ENCODE results near the gene TSC22D4.
A peak's percentile ranks its signal among the peaks of the same experiment; 100 is the strongest.
"Not testable (repeated sequence)": the region's sequence is repeated elsewhere in the genome, so short reads cannot be mapped to it uniquely, and the experiment has no call there.

Gene TSC22D4

DNA sequence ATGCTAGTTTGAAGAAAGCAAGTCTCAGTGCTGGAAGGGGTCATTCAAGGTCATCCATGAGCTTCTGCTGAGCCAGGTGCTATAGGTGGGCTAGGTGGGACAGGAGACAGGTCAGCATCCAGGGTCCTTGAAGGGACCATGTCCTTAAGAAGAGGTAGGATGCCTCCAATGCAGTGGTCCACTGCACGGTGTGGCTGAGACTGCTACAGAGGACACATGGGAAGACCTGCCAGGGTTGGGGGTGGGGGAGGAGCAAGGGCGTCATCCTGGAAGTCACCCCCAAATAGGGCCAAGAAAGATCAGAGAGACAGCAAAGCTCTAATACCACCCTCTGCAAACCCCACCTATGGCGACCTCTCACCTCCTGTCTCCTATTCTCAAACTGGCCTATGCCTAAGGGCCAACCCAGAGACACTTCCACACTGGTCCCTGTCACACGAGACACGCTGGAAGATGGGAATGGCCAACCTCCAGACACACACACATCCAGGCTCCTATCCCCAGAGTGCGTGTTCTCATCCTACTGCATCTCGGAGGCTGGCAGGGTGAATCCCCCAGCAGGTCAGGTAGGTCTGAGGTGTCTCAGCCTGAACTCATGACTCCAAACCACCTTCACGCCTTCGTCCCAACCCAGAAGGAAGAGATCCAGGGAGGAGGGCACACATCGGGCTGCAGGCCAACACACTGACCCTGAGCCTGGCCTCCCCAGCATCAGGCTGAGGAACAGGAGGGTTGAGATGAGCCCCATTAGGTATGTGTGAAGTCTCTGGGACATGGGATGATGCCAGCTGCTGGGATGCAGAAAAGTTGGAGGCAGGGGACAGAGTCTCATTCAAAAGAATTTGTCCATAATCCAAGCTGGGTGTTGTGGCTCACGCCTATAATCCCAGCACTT lies 37.1 kb downstream of the TSC22D4 start:
- no peak for DNase-seq

DNA sequence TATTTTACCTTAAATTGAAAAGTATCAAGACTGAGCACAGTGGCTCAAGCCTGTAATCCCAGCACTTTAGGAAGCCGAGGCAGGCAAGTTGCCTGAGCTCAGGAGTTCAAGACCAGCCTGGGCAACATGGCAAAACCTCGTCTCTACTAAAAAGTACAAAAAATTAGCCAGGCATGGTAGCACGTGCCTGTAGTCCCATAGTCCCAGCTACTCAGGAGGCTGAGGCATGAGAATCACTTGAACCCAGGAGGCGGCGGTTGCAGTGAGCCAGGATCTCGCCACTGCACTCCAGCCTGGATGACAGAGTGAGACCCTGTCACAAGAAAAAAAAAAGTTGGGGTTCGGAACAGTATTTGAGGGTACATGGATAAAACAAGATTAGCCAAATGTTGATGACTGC lies 39.8 kb downstream of the TSC22D4 start:
- DNase-seq, result not testable (repeated sequence)

DNA sequence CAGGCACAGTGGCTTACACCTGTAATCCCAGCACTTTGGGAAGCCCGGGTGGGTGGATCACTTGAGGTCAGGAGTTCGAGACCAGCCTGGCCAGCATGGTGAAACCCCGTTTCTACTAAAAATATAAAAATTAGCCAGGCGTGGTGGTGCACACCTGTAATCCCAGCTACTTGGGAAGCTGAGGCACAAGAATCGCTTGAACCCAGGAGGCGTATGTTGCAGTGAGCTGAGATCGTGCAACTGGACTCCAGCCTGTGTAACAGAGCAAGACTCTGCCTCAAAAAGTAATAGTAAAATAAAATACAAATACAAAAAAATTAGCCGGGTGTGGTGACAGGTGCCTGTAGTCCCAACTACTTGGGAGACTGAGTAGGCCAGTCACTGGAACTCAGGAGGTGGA lies 40.3 kb downstream of the TSC22D4 start:
- DNase-seq, result not testable (repeated sequence)

DNA sequence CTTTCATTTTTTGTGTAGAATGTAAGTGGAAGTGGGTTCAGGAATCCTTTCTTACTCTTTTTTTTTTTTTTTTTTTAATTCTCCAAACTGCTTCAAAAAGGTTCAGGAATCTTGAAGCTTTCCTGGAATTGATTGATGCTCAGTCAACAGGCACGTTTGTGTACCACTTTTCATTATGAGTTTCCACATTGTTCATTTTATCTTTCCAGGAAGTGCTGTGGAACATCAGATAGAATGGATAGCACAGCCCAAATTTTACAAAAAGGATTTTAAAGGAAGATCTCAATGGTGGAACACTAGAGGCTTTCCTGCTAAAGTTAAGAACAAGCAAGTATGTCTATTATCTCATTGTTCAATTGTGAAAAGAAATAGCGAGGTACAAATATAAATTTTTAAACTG lies 40.8 kb downstream of the TSC22D4 start:
- no peak for DNase-seq

DNA sequence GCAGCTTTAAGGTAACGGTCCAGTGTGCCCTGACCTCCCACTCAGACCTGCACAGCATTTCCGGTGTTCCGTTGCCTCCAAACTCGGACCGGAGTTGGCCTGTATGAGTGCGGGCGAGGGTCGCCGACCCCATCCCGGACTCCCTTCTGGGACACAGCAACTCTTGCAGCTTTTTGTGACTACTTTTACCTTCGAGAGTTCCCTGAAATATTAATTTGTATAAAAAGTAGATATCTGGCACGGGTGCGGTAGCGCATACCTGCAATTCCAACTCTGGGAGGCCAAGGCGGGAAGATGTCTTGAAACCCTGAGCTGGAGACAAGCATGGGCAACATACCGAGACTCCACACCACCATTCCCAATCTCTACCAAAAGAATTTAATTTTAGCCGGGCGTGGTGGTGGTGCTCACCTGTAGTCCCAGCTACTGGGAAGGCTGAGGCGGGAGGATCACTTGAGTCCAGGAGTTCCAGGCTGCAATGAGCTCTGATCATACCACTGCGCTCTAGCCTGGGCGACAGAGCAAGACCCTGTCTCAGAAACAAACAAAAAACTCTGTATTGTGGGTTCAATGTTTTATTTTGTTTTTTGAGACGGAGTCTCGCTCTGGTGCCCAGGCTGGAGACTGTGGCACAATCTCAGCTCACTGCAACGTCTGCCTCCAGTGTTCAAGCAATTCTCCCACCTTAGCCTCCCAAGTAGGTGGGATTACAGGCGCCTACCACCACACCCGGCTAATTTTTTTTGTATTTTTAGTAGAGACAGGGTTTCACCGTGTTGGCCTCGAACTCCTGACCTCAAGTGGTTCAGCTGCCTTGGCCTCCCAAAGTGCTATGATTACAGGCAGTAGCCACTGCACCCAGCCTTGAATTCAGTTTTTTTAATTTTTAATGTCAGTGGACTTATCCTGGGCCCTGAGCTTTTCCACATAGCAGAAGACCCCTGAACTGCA lies 41.6 kb downstream of the TSC22D4 start:
- no peak for DNase-seq

DNA sequence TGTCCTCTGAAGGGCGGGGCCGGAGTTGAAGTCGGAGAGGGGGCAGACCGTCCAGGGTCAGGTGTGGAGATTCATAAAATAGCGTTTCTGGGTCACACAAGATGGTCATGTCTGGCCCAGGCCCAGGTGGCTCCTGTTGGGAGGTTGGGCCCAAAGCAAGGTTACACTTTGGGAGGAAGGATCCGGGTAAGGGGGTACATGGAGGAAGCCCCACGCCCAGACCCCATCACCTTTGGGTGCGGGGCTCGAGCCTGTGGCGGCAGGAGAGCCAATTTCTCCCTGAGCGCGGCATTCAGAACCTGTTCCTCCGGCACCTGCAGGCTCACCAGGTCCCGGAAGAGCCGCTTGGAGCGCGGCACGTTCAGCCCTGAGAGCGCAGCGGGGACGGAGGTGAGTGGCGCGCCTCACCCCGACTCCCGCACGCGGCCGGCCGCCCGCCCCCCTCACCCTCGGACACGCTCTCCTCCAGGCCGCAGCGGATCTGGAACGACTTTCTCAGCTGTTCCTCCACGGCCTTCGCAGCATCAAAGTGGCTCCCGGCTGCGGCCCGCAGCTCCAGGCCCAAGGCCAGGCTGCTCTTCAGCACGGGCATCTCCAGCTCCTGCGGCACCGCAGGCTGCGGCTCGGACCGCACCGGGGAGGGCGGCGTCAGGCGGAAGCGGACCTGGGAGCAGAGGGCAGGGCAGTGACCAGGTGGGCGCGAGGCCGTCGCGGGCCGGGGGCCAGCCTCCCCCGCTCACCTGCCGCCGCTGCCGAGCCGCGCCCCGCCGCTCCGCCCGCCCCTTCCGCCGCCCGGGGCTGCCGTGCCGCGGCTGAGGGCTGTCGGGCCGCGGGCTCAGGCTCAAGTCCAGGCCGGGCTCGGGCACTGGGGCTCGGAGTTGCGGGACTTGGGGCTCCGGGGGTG lies 43.4 kb downstream of the TSC22D4 start:
- DNase-seq, result peak; percentile 55

DNA sequence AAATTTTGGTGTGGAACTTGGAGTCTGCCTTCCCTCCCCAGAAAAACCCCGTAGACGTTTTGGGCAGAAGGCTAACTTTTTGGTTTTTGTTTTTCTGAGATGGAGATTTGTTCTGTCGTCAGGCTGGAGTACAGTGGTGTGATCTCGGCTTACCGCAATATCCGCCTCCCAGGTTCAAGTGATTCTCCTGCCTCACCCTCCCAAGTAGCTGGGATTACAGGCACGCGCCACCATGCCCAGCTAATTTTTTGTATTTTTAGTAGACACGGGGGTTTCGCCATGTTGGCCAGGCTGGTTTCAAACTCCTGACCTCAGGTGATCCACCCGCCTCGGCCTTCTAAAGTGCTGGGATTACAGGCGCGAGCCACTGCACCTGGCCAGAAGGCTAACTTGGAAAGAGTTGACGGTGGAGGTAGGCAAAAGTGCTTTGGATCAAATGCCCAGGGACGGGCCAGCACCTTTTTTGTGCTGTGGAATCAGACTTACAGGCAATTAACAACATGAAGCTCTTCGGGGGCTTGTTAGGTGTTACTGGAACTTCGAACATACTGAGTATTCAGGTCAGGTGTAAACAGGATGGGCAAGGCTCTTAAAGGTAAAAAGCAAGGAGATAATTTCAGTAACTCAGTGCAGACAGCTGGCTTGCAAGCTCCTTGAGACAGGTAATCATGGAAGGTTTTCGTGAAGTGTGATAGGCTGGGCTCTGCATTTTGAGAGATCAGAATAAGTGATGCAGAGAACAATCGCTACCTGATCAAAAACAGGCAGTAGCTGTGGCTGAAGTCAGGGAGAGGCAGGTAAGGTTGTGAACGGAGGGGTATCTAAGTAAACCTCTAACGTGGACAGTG lies 44.5 kb downstream of the TSC22D4 start:
- DNase-seq, result no peak

DNA sequence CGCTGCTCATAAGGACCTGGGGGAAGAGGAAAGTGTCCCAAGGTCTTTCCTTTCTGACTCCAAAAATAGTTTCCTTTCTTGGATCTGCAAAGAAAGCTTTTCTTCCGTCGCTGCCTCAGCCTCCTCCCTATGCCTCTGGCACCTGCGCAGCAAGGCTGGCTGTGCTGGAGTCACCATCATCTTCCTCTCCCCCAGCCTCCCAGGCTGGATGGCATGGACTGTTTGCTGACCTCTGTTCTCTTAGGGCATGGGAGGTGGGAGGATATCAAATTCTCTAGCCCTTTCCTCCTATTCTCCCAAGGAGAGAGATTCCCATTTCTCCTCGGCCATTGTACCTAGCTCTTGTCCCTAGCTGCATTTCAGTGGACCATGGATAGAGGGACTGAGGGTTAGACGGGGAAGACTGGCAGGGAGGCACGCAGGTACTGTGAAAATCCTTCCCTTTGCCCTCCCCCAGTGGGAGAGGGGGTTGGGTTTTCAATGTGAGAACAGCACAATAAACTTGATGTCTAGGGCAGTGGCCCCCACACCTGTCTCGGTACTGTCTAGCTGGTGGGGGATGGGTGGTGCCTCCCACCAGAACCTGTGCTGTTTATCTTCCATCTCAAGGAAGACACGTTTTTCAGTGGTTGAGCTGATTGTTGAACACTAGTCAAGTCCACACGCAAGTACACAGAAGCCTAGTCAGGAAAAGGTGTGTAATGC lies 45.3 kb downstream of the TSC22D4 start:
- DNase-seq, result no peak

DNA sequence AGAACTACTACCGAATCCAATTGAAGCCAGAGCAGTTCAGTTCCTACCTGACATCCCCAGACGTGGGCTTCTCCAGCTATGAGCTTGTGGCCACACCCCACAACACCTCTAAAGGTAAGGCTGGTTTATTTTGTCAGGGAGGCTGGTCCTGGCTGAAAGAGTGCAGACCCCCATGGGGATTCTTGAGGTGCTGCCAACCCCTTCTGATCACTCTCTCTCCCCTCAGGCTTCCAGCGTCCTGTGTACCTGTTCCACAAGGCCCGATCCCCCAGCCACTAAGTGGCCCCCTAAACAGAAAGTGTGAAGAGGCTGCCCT lies 45.8 kb downstream of the TSC22D4 start:
- no peak for DNase-seq

DNA sequence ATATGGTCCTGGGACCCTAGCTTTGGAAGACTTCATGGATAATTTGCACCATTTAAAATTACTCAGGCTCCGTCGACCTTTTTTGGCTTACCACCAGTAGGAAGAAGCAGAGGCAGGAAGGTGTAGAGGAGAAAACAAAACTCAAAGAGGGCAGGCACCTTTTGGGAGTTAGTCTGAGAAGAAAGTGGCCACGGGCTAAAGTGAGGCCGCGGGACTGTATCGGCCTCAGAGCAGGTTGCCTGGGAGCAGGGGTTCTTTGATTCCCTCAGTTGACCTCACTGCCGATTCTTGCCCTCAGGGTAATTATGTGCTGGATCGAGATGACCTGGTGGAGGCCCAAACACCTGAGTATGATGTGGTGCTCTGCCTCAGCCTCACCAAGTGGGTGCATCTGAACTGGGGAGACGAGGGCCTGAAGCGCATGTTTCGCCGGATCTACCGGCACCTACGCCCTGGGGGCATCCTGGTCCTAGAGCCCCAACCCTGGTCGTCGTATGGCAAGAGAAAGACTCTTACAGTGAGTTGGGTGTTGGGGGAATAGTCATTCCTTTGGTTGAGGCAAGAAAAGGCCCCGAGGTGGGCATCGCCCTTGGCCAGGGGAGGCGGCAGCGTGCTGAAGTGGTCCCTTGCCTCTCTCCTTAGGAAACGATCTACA lies 46.3 kb downstream of the TSC22D4 start:
- no peak for DNase-seq

DNA sequence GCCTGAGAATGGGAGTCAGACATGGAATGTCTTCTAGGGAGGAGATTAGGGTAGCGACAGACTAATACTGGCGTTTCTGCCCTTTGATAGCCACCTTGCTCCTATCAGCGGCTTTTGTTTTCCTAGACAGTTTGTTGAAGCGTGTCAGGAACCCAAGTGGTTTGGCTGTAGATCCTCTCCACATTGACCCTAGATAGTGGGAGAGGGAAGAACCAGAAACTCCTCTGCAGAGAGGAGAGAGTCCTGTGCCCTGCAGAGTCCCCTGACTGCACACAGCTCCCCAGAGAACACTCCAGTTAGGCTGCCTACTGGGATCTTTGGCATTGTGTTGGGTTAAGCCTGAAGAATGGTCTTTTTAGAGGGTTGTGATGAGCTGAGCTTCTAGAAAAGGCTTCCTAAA lies 47.0 kb downstream of the TSC22D4 start:
- no peak for DNase-seq

DNA sequence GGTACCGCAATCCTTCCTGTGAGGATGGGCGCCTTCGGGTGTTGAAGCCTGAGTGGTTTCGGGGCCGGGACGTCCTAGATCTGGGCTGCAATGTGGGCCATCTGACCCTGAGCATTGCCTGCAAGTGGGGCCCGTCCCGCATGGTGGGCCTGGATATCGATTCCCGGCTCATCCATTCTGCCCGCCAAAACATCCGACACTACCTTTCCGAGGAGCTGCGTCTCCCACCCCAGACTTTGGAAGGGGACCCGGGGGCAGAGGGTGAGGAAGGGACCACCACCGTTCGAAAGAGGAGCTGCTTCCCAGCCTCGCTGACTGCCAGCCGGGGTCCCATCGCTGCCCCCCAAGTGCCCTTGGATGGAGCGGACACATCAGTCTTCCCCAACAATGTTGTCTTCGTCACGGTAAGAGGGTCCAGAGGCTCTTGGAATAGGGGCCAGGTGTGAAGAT lies 47.7 kb downstream of the TSC22D4 start:
- no peak for DNase-seq

DNA sequence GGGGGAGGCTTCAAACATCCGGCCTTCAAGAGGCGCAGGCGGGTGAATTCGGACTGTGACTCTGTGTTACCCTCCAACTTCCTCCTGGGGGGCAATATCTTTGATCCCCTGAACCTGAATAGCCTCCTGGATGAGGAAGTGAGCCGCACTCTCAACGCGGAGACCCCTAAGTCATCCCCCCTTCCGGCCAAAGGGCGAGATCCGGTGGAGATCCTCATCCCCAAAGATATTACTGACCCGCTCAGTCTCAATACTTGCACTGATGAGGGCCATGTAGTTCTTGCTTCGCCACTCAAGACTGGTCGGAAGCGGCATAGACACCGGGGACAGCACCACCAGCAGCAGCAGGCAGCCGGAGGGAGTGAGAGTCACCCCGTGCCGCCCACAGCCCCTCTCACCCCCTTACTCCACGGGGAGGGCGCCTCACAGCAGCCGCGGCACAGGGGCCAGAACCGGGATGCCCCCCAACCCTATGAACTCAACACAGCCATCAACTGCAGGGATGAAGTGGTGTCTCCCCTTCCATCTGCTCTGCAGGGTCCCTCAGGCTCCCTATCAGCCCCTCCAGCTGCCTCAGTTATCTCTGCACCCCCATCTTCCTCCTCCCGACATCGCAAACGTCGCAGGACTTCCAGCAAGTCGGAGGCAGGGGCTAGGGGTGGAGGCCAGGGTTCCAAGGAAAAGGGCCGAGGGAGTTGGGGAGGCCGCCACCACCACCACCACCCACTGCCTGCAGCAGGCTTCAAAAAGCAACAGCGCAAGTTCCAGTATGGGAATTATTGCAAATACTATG lies 48.3 kb downstream of the TSC22D4 start:
- DNase-seq, result no peak

DNA sequence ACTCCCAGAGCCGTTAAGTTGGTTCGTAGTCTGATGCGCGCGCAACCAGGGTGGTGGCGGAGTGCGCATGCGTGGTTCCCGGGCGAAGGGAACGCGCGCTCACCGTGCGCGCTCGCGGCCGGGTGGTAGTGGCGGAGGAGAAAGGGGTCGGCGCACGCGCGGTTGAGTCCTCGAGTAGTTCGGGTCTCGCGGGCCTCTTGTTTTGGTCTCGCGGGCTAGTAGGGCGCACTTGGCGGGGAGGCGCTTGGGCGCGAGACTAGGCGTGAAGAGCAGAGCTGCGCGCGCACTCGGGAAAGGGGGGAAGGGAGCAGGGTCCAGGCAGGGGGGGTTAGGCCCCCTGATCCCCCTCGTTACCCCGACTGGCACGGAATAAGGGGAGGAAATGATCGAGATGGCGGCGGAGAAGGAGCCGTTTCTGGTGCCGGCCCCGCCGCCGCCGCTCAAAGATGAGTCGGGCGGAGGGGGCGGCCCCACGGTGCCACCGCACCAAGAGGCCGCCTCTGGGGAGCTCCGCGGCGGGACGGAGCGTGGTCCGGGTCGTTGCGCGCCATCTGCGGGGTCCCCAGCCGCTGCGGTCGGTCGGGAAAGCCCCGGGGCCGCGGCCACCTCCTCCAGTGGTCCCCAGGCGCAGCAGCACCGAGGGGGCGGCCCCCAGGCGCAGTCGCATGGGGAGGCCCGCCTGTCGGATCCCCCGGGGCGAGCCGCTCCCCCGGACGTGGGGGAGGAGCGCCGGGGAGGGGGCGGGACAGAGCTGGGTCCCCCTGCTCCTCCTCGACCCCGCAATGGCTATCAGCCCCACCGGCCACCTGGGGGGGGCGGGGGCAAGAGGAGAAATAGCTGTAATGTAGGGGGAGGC lies 49.1 kb downstream of the TSC22D4 start, which contains the start of gene MEPCE:
Gene MEPCE (plus strand): TSS at position 195 of the 856 bp plus-strand sequence. CDS start 188 bp downstream, at position 383.
- peak; percentile 95 for DNase-seq

DNA sequence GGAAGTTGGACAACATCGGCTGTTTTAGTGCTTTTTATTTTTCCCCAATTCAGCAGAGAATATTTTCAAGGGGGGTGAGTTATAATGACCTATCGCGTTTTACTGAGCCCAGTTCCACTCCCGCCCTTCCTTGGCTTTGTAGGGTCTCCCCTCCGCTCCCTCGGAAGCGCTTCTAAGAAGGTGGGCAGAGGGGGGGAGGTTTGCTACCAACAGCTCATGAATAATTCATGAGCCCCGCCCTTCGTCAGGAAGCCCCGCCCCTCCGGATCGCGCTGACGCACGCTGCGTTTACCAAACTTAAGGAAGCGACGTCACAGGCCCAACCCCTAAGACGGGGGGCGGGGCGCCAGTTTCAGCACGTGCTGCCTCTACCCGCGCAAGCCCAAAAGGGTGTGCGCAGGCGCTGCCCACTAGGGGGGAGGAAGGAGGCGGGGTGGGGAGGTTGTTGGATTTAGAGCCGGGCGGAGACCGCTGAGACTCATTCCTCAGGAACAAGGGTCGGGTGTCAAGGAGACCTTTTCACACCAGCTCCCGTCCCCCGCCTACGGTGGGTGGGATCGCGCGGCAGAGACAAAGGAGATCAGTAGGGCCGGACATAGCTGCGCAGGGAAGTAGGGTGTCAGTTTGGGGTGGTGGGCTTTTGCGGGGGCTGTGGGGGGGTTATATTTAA lies 49.9 kb downstream of the TSC22D4 start:
- DNase-seq, result peak; percentile 98

DNA sequence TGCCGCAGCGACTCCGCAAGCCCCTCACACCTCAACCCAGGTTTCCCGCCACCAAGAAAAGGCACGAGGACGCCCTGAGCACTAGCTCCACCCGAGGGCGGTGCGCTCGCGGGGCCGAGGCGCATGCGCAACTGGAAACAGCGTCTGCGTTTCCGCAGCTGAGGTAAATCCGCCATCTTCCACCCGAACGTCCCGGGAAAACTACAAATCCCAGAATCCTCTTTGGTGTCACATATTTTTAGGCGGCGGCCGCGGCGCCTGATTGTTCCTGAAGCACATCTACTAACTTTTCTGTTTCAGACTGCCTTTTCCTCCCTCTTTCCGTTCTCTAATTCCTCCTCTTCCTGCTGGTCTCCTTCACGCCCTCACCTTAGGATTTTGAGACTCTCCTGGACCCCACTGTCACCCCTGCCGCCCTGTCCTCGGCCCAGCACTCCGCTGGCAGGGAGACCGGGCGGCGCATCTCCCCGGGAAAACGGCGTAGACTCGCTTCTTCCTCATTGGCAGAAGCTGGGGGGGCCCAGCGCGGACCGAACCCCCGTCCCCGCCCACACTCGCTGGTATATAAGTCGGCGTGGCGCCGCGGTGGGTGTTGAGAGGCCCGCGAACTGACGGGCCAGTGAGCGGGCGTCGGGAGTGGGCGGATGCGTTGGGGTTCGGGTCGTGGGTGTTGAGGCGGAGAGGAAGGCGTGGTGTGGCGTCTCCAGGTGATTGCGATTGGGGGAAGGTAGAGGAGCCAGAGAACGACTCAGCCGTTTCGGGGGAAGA lies 50.6 kb downstream of the TSC22D4 start, which contains the start of gene ZCWPW1:
Gene ZCWPW1 (minus strand): TSS at position 505 of the 768 bp plus-strand sequence. CDS start 8,054 bp downstream, outside the sequence.
- peak; percentile 93 for DNase-seq

DNA sequence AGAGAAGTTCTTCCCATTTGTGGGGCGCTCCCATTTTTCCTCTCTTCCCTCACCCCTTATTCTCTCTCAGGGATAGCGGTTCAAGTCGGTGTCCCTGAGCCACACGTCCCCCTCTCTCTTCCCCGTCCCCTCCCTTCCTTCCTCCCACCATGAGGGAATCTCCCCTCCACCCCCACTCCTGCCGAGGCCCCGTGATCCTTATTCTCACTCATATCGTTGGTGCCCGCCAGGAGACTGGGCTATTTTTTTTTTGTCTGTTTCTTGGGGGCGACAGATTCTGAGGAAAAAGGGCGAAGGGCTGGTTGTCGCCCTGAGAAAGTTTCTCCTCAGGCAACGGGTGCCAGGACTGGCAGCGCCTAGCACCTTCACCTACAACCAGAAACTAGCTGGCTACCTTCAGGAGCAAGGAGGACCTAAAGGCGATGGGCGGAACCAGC lies 51.2 kb downstream of the TSC22D4 start:
- DNase-seq, result no peak

Data from NCI-H774 (cell line).